Stimulated activated CD8-positive, alpha-beta memory T cell treated with anti-CD3 and anti-CD28 coated beads, Interleukin-4, amount 100 ng/mL, for 48 hours (primary cell): ENCODE data around the gene SLC13A2.
"Not testable (repeated sequence)": the region's sequence is repeated elsewhere in the genome, so short reads cannot be mapped to it uniquely, and the experiment has no call there.

Experiments used
- DNase-seq: peaks from one replicate; pipeline ENCODE4 v3.0.0-alpha.2; 2020

Gene SLC13A2, protein sequence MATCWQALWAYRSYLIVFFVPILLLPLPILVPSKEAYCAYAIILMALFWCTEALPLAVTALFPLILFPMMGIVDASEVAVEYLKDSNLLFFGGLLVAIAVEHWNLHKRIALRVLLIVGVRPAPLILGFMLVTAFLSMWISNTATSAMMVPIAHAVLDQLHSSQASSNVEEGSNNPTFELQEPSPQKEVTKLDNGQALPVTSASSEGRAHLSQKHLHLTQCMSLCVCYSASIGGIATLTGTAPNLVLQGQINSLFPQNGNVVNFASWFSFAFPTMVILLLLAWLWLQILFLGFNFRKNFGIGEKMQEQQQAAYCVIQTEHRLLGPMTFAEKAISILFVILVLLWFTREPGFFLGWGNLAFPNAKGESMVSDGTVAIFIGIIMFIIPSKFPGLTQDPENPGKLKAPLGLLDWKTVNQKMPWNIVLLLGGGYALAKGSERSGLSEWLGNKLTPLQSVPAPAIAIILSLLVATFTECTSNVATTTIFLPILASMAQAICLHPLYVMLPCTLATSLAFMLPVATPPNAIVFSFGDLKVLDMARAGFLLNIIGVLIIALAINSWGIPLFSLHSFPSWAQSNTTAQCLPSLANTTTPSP

DNA sequence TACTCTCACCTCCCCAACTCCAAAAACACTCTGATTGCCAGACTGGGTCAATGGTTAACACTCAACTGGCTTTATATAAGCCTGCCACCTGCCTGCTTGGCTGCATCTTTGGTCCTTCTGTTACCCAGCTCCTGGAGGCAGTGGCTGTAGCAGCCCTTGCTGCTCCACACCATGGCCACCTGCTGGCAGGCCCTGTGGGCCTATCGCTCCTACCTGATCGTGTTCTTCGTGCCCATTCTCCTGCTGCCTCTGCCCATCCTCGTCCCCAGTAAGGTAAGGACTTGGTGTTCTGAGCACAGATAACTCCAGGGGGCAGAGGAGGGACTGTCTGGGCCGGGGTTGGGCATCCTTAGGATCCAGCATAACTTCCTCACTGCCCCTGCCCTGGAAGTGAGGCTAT is at the start of gene SLC13A2:
TSS of gene SLC13A2 (plus strand) at position 103 of the 400 bp plus-strand sequence. CDS start at position 172, 69 bp downstream.
- no peak for DNase-seq

DNA sequence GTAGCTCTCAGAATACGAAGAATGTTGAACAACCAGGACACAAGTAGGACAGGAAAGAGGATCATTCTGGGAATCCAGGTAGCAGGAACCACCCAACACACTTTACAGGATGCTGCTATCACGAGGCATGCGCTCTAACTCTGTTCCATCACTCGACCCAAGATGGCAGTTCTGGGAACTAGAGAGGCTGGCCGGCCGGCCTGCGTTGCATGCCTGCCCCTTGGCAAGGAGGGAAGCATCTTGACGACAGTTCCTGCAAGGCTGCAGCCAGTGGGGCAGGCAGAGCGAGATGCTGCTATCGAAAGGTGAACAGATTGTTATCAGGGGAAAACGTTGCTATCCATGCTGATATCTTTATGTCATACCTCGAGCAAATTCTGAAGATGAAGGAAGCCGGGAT is 48.2 kb upstream of the SLC13A2 start:
- no peak for DNase-seq

DNA sequence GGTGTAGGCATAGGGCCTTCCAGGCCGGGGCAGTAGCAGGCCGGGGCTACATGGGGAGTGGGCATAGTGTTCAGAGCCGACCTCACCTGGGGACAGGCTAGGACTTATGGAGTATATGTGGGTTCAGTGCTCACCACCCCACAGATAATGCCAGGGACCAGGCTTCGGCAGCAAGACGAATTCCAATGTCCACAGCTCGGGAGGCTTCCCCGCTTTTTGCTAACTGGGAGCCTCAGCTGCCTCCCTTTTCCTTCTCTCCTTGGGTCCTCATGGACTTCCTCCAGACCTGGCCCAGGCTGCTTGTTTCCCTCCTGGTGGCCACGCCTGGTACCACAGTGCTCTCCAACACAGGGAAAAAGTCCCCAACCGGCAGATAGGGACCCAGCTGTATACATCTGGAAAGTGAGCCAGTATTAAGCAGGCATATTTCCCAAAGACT is 47.3 kb upstream of the SLC13A2 start:
- no peak for DNase-seq

DNA sequence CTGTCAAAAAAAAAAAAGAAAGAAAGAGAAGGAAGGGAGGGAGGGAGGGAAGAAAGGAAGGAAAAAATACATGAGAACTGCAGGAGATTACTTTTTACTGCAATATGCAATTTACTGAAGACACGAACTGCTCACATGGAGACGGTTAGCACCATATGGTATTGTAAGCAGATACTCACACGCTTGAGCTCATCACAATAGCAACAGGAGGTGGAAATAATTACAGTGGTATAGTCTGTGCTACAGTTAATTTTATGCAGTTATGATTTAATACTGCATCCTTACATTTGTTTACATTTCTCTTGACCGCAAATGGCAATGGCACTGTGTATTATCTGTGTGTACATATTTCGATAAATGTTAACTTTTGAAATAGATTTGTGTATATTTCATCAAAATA is 46.1 kb upstream of the SLC13A2 start:
- DNase-seq, result no peak

DNA sequence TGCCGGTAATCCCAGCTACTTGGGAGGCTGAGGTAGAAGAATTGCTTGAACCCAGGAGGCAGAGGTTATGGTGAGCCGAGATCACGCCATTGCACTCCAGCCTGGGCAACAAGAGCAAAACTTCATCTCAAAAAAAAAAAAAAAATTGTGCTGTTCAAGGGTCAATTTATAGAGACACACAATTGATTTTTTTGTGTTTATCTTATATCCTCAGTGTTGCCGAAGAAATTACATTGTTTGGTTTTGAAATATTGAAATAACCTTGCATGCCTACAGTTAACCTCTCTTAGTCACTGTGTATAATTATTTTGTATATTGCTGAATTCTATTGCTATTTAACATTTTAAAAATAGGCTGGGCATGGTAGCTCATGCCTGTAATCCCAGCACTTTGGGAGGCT is 45.5 kb upstream of the SLC13A2 start:
- not testable (repeated sequence) for DNase-seq

DNA sequence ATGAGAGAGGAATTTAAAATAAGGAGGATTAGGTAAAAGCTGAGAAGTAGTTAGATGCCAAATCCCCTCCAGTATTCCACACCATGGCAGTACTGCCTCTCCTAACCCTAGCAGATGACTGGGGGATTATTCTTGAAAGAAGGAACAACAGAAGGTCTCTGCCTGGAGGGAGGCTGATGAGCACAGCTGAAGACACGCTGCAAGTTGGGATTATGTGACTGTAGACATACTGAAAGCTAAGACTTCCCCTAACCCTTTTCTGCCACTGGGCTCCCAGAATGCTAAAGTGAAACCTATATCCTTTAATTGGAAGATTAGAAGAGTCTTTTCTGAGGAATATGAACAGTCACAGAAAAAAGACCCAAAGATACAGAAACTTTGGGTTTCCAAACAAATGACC is 39.7 kb upstream of the SLC13A2 start:
- no peak for DNase-seq

DNA sequence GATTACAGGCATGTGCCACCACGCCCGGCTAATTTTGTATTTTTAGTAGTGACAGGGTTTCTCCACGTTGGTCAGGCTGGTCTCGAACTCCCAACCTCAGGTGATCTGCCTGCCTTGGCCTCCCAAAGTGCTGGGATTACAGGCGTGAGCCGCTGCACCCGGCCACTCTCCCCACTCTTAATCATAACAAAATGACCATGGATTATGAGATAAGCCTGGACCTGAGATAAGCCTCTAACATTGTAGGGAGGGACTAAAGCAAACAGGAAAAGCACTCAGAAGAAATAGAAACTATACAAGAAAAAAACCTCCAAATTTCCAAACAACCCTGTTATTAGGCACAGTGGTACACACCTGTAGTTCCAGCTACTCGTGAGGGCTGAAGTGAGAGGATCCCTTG is 39.1 kb upstream of the SLC13A2 start:
- not testable (repeated sequence) for DNase-seq

DNA sequence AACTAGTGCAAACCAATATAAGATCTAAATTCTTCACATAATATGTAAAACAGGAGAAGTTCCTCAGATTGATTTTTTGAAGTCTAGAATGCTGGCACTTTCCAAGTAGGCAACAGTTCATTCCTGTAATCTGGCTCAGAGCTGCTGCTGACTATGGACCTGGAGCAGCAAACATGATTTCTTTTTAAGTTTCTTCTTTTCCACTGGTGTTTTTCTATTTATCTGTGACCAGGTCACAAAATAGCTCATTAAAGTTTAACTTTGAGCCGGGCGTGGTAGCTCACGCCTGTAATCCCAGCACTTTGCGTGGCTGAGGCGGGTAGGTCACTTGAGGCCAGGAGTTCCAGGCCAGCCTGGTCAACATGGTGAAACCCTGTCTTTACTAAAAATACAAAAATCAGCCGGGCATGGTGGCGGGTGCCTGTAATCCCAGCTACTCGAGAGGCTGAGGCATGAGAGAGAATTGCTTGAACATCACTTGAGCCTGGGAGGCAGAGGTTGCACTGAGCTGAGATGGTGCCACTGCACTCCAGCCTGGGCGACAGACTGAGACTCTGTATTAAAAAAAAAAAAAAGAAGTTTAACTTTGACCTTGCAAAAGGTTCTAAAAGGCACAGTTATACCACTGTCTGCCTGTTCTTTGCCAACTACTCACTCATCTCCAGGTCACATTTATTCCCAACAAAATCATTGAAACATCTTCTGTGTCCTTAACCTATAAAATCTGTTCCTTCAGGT is 29.4 kb upstream of the SLC13A2 start:
- DNase-seq, result no peak

DNA sequence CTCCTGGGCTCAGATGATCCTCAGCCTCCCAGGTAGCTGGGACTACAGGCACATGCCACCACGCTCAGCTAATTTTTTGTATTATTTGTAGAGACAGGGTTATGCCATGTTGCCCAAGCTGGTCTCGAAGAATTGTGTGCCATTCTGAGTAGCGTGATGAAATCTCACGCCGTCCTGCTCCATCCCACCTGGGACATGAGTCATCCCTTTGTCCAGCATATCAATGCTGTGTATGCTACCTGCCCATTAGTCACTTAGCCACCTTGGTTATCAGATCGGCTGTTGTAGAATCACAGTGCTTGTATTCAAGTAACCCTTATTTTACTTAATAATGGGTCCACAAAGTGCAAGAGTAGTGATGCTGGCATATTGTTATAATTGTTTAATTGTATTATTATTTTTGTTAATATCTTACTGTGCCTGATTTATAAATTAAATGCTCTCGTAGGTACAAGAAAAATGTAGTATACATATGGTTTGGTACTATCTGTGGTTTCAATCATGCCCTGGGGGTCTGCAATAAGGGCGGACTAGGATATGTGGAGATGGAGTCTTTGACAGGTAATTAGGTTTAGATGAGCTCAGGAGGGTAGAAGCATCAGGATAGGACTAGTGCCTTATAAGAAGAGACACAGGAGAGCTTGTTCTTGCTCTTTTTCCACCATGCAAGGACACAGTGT is 26.6 kb upstream of the SLC13A2 start:
- DNase-seq, result no peak

DNA sequence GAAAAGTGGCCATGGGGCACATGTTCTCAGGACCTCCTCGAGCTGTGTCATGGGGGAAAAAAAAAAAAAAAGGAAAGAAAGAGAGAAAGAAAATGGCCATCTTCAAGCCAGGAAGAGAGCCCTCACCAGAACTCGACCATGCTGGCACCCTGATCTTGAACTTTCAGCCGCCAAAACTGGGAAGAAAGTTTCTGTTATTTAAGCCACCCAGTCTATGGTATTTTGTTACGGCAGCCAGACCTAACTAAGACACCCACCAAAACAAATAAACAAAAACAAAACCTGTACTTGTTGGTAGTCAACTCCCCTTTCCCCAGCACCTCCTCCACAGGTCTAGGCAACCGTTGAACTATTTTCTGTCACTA is 26.1 kb upstream of the SLC13A2 start:
- DNase-seq, result no peak

DNA sequence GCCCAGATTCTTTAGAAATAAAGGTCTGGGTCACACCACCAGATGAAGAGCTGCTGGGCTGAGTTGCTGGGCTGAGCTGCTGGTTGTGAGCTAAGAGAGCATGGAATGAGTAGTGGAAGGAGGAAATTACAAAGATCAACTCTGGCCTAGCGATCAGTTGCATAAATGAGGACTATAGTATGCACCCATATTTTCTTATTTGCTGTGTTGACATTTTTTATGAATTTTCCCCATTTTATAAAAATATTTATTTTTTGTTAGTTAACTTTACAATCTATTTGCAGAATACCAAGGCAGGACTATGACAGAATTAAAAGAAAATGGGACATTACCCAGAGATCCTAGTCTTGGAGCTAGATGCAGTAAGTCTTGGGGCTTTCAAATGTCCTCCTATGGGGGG is 23.6 kb upstream of the SLC13A2 start:
- no peak for DNase-seq

DNA sequence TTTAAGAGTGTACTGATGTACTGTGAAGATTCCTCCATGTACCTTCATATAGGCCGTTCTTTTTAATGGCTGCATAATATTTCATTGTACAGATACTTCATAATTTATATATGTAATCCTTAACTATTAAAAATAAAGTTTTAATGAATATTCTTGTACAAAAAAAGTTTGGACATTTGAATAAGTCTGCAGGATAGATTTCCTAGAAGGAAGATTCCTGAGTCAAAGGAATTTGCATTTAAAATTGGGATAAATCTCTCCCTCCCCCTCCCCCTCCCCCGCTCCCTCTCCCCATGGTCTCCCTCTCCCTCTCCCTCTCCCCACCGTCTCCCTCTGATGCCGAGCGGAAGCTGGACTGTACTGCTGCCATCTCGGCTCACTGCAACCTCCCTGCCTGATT is 15.6 kb upstream of the SLC13A2 start:
- no peak for DNase-seq

DNA sequence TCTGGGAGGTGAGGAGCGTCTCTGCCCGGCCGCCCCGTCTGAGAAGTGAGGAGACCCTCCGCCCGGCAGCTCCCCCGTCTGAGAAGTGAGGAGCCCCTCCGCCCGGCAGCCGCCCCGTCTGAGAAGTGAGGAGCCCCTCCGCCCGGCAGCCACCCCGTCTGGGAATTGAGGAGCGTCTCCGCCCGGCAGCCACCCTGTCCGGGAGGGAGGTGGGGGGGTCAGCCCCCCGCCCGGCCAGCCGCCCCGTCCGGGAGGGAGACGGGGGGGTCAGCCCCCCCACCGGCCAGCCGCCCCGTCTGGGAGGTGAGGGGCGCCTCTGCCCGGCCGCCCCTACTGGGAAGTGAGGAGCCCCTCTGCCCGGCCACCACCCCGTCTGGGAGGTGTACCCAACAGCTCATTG is 14.6 kb upstream of the SLC13A2 start:
- not testable (repeated sequence) for DNase-seq

DNA sequence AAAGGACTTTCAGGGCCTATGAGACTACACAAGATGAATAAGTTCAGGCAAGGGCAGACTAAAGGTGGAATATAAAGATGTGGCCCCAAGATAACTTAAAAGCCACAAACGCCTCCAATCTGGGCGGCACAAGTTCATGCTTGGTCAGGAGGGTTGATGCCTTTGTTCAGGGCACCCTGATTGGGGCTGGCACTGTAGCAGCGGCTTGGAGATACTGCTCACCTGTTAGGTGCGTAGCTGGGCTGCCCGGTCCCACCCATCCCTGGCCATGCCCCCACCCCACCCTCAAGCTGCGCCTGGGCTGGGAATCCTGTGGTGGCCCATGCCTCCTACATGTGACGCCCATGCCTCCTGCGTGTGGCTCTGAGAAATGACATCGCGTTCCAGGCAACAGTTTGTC is 12.5 kb upstream of the SLC13A2 start:
- no peak for DNase-seq

DNA sequence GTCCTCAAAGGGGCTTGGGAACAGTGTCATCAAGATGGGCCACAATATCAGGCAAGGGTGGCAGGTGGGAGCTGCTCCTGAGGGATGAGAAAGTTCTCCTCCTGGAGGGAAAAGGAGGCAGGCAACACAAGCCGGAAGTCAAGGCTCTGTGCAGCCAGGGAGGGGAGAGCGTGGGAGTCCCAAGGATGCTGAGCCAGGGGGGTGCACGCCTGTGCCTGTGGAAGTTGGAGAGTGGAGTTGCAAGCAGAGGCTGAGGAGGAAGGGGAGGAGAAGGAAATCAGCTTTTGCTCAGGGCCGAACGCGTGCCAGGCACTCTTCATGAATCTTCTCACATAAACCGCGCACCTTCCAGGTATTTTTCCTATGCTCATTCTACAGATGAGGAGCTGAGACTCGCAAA is 7.4 kb upstream of the SLC13A2 start:
- DNase-seq, result no peak

DNA sequence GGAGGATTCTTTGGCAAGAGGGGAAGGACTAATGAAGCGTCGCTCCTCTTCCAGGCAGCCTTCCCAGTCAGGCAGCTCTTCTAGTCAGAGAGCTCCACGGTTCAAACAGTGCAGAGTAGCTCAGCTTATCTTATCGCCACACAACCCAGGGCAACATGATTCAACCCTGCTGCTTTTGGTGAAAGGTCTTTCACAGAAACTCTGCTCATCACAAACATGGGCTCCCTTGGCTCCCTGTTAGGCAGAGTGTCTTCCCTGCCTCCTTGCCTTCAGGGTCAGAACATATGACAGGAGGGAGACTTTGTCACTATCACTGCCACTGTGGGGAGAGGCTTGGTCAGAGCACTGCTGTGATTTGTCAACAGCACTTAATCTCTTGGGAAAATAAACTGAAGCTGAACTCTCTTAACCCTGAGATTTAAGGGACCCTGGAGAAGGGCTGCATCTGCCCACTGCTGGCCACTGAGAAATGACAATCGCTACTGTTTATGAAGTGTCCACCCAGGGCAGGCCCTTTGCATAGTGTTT is 6.9 kb upstream of the SLC13A2 start:
- no peak for DNase-seq

DNA sequence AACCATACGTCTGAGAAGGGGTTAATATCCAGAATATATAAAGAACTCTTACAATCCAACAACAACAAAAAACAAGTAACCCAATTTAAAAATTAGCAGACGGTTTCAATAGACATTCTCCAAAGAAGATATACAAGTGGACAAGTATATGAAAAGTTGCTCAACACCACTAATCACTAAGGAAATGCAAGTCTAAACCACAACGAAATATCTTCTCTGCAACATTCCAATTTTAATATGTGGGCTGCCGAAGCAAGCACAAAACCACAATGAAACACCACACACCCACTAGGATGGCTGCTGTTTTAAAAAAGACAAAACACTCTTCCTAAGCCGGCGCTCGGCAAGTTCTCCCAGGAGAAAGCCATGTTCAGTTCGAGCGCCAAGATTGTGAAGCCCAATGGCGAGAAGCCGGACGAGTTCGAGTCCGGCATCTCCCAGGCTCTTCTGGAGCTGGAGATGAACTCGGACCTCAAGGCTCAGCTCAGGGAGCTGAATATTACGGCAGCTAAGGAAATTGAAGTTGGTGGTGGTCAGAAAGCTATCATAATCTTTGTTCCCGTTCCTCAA is 5.9 kb upstream of the SLC13A2 start:
- DNase-seq, result no peak

DNA sequence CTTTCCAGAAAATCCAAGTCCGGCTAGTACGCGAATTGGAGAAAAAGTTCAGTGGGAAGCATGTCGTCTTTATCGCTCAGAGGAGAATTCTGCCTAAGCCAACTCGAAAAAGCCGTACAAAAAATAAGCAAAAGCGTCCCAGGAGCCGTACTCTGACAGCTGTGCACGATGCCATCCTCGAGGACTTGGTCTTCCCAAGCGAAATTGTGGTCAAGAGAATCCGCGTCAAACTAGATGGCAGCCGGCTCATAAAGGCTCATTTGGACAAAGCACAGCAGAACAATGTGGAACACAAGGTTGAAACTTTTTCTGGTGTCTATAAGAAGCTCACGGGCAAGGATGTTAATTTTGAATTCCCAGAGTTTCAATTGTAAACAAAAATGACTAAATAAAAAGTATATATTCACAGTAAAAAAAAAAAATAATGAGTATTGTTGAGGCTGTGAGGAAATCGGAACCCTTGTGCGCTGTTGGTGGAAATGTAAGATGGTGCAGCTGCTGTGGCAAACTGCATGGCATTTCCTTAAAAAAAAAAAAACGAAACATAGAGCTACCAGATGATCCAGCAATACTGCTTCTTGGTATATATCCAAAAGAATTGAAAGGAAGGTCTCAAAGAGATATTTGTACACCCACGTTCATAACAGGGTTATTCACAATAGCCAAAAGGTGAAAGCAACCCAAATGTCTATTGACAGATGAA is 5.3 kb upstream of the SLC13A2 start:
- not testable (repeated sequence) for DNase-seq

DNA sequence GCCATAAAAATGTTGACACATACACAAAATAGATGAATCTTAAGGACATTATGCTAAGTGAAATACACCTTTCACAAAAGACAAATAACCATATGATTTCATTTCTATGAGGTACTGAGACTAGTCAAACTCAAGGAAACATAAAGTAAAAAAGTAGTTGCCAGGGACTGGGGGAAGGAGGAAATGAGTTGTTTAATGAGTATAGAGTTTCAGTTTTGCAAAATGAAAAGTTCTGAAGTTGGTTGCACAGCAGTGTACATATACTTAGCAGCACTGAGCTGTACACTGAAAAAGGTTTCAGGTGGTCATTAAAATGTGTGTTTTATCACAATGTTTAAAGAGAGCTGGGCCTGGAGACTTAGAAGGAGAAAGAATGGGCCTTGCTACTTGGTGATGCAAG is 4.7 kb upstream of the SLC13A2 start:
- DNase-seq, result no peak

DNA sequence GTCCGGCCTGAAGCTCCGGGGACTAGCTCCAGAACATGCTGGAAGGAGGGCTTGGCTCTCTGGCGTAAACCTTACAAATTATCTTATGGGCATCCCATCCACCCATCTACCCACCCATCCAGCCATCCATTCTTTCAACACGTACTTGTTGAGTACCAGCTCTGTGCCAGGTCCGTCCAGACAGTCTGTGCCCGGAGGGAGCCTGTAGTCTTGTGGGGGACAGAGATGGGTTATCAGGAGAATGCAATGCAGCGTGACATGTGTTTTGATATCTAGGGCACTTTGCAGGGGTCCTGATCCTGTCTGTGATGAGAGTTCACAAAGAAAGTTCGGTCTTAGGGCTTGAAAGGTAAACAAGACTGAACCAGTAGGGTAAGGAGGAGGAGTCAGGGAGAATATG is 4.1 kb upstream of the SLC13A2 start:
- no peak for DNase-seq

DNA sequence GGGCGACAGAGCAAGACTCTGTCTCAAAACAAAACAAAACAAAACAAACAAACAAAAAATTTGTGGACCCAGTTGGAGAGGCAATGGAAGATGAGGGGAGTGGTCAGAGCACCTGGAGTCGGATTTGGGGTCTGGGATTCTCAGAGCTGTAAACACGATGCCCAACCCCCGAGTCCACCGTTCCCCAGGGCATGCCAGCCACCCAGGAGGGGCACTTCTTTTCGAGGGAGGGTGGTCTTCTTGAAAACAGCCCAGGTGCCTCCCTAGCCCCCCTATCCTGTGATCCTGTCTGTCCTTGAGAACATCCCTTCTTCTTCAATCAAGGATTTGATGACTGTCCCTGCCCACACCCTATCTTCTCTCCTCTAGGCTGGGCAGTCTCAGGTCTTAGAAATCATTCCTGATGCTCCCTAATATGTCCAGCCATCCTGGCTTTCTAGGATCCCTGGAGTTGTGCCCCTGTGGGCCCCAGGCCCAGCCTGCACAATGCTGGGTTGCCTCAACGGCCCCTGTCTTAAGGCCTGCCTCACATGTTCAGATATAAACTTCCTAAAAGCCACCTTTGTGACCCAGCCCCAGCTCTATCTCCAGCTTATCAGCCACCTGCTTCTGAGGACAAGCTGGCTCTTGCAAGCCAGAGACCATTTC is 3.1 kb upstream of the SLC13A2 start:
- no peak for DNase-seq

DNA sequence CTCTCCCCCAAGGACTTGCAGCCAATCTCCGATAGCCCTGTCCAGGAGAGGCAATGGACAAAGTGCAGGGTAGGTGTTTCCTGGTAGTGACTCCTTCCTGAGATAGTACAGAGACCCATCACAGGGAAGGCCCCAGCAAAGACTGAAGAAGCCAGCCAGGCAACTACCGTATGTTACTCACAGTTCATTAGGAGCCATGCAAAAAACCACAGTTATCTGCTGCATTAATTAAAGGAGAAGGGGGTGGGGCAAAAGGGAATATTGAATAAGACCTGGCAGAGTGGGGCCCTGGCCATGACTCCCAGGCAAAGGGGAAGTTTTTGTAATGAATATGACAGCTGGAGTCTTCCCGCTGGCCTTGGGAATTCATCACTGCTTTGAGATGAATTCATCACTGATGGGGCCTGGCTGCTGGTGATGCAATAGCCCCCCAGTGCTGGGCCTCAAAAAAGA is 2.5 kb upstream of the SLC13A2 start:
- DNase-seq, result no peak
